ENCODE measurements around the gene GNB1.

- TF ChIP-seq CTCF (IDR thresholded peaks at IDR 0.05; ENCODE audit: low read length) (no peak), EZH2 (IDR thresholded peaks at IDR 0.05; ENCODE audit: borderline replicate concordance, low read length) (no peak)
Measured at GRCh38 chr1:1846386-1846918, 44.4 kb downstream of the GNB1 start.
